Measurements from ENCODE around the gene ABHD8.

GRCh38 chr19:17335575-17335974 lies 32.4 kb upstream of the ABHD8 start:
- TF ChIP-seq CTCF (IDR thresholded peaks at IDR 0.05) (no peak), USF2 (CRISPR knock-in tag; IDR thresholded peaks at IDR 0.05) (no peak), ZNF121 (CRISPR knock-in tag; IDR thresholded peaks at IDR 0.05) (no peak), MAX (CRISPR knock-in tag; IDR thresholded peaks at IDR 0.05) (no peak), CREB1 (CRISPR knock-in tag; IDR thresholded peaks at IDR 0.05) (no peak), CREM (CRISPR knock-in tag; IDR thresholded peaks at IDR 0.05) (no peak), MXD4 (CRISPR knock-in tag; IDR thresholded peaks at IDR 0.05; ENCODE audit: borderline replicate concordance) (no peak), AFF4 (CRISPR knock-in tag; IDR thresholded peaks at IDR 0.05; ENCODE audit: borderline replicate concordance) (no peak), ATF6 (CRISPR knock-in tag; IDR thresholded peaks at IDR 0.05) (no peak), NR3C1 (CRISPR knock-in tag; conservative IDR thresholded peaks at IDR 0.05; ENCODE audit: low read depth) (no peak)

Measured in WTC11 (cell line).